Body of pancreas (tissue), 4 donors: ENCODE results near the gene RILPL1.

Source experiments
- CTCF ChIP-seq, 7 experiments: fragments of 450-650 bp in 4 of 7; fragments of 200-600 bp in 3 of 7; sonication (generic) in 3 of 7; IDR thresholded peaks; one replicate each; pipeline ENCODE4 v1.5.1; 2016 to 2019; ENCODE audit warnings: antibody characterized with exemption in 7 of 7
- POLR2A ChIP-seq, 3 donors: fragments of 450-650 bp; IDR thresholded peaks; one replicate each; pipeline ENCODE4 v1.6.1; 2016; ENCODE audit warnings: antibody characterized with exemption in 3 of 3, mild to moderate bottlenecking in 2 of 3

GRCh38 chr12:123490089-123490488, 43.4 kb downstream of the RILPL1 start:
- TF ChIP-seq CTCF (IDR thresholded peaks at IDR 0.05) (no peak), POLR2A (IDR thresholded peaks at IDR 0.05) (no peak)
